Measurements from ENCODE around the gene NUBPL.
"Not testable (repeated sequence)": the region's sequence is repeated elsewhere in the genome, so short reads cannot be mapped to it uniquely, and the experiment has no call there.

NUBPL gene

DNA sequence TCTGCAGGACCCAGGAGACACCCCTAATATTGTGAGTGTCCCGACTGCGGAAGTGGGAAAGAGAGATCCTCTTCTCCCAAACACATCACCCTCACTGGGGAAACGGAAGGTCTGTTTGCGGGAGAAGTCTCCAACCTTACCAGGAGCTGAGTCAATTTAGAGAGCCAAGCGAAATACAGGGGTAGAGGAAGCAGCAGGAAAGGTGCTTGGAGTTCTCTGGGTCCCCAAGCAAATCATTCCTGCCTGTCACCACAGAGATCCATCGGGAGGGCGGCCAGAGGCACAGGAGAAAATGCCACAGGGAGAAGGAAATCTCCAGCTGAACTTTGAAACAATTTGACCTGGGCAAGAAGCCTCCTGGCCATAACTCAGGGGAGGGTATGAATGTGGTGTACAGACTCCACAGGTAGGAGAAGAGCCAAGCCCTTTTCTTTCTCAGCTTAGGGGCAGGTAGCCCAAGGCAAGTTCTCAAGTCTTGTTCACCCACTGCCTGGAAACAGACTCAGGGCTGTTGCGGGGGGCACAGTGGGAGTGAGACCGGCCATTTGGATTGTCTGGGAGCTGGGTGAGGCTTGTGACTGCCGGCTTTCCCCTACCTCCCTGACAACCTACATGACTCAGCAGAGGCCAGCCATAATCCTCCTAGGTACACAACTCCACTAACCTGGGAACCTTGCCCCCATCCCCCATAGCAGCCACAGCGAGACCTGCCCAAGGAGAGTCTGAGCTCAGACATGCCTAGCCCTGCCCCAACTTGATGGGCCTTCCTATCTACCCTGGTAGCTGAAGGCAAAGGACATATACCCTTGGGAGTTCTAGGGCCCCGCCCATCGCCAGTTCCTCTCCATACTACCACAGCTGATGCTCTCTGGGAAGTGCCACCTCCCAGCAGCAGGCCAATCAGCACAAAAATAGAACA is 304.0 kb downstream of the NUBPL start:
- no peaks in the 10 kb centered on the region for H3K27me3 ChIP-seq (replicated peaks; ENCODE audit: insufficient read depth, low read length)
- no peaks in the 10 kb centered on the region for H3K79me2 ChIP-seq (ENCODE audit: low read length)
- no peak for DNase-seq
- H3K9me3 ChIP-seq (replicated peaks; ENCODE audit: insufficient read depth, low read length), result no peaks in the 10 kb centered on the region
- TF ChIP-seq, protein P1, sequence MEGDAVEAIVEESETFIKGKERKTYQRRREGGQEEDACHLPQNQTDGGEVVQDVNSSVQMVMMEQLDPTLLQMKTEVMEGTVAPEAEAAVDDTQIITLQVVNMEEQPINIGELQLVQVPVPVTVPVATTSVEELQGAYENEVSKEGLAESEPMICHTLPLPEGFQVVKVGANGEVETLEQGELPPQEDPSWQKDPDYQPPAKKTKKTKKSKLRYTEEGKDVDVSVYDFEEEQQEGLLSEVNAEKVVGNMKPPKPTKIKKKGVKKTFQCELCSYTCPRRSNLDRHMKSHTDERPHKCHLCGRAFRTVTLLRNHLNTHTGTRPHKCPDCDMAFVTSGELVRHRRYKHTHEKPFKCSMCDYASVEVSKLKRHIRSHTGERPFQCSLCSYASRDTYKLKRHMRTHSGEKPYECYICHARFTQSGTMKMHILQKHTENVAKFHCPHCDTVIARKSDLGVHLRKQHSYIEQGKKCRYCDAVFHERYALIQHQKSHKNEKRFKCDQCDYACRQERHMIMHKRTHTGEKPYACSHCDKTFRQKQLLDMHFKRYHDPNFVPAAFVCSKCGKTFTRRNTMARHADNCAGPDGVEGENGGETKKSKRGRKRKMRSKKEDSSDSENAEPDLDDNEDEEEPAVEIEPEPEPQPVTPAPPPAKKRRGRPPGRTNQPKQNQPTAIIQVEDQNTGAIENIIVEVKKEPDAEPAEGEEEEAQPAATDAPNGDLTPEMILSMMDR (IDR thresholded peaks at IDR 0.05; ENCODE audit: low read length), result no peak
- no peak for TF ChIP-seq EZH2 (optimal IDR thresholded peaks at IDR 0.05; ENCODE audit: low read depth, low read length)
- TF ChIP-seq EZH2phosphoT487 (IDR thresholded peaks at IDR 0.05; ENCODE audit: low read length), result no peak
- no peak overlapping the region for H3K9ac ChIP-seq (ENCODE audit: low read length)
- no peaks in the 10 kb centered on the region for H4K20me1 ChIP-seq (ENCODE audit: insufficient read depth, low read length)
- no peak overlapping the region for H2AFZ ChIP-seq (ENCODE audit: low read length)
- H3K27ac ChIP-seq (ENCODE audit: low read length), result no peak overlapping the region
- H3K4me2 ChIP-seq (ENCODE audit: low read depth, low read length), result no peak overlapping the region
- H3K4me1 ChIP-seq (ENCODE audit: low read length), result no peaks in the 10 kb centered on the region
- H3K4me3 ChIP-seq (ENCODE audit: low read length), result no peak overlapping the region
- H3K9me2 ChIP-seq (replicated peaks; ENCODE audit: insufficient read depth, low read length), result no peaks in the 10 kb centered on the region
- H3F3A ChIP-seq (ENCODE audit: insufficient read depth, low read length), result peaks cover 3% of the 10 kb centered on the region; the same call in 1 of the 2 replicates
- H3K36me3 ChIP-seq (replicated peaks; ENCODE audit: insufficient read depth, low read length), result no peaks in the 10 kb centered on the region

DNA sequence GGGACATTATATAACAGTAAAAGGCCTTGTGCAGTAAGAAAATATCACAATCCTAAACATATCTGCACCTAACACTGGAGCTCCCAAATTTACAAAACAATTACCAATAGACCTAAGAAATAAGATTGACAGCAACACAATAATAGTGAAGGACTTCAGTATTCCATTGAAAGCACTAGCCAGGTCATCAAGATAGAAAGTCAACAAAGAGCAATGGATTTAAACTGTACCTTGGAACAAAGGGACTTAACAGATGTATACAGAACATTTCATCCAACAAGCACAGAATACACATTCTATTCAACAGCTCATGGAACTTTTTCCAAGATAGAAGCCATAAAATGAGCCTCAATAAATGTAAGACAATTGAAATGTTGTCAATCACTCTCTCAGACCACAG is 306.4 kb downstream of the NUBPL start:
- Histone ChIP-seq H3K4me3 (ENCODE audit: low read length) (no peak overlapping the region), H3K9me2 (replicated peaks; ENCODE audit: insufficient read depth, low read length) (no peaks in the 10 kb centered on the region), H4K20me1 (ENCODE audit: insufficient read depth, low read length) (no peaks in the 10 kb centered on the region), H3K27me3 (replicated peaks; ENCODE audit: insufficient read depth, low read length) (no peaks in the 10 kb centered on the region), H3K4me2 (ENCODE audit: low read depth, low read length) (peak overlapping the region; percentile 24; the same call in 1 of the 2 replicates), H2AFZ (ENCODE audit: low read length) (no peak overlapping the region), H3K9me3 (replicated peaks; ENCODE audit: insufficient read depth, low read length) (no peaks in the 10 kb centered on the region), H3F3A (ENCODE audit: insufficient read depth, low read length) (peaks cover 3% of the 10 kb centered on the region; the same call in 1 of the 2 replicates), H3K4me1 (ENCODE audit: low read length) (no peaks in the 10 kb centered on the region), H3K36me3 (replicated peaks; ENCODE audit: insufficient read depth, low read length) (no peaks in the 10 kb centered on the region), H3K79me2 (ENCODE audit: low read length) (no peaks in the 10 kb centered on the region), H3K9ac (ENCODE audit: low read length) (no peak overlapping the region), H3K27ac (ENCODE audit: low read length) (peak overlapping the region; percentile 27; the same call in 1 of the 2 replicates)
- no peak for TF ChIP-seq EZH2 (optimal IDR thresholded peaks at IDR 0.05; ENCODE audit: low read depth, low read length)
- no peak for TF ChIP-seq EZH2phosphoT487 (IDR thresholded peaks at IDR 0.05; ENCODE audit: low read length)
- TF ChIP-seq, protein P1 (IDR thresholded peaks at IDR 0.05; ENCODE audit: low read length), result no peak
- no peak for DNase-seq

DNA sequence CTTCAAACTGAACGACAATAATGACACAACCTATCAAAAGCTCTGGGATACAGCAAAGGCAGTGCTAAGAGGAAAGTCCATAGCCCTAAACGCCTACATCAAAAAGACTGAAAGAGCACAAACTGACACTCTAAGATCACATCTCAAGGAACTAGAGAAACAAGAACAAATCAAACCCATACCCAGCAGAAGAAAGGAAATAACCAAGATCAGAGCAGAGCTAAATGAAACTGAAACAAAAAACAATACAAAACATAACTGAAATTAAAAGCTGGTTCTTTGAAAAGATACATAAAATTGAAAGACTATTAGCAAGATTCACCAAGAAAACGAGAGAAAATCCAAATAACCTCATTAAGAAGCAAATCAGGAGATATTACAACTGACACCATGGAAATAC is 306.9 kb downstream of the NUBPL start:
- not testable (repeated sequence) for H3F3A ChIP-seq (ENCODE audit: insufficient read depth, low read length); H3K4me1 ChIP-seq (ENCODE audit: low read length); H3K27me3 ChIP-seq (replicated peaks; ENCODE audit: insufficient read depth, low read length); H3K9ac ChIP-seq (ENCODE audit: low read length); H3K9me3 ChIP-seq (replicated peaks; ENCODE audit: insufficient read depth, low read length); H3K9me2 ChIP-seq (replicated peaks; ENCODE audit: insufficient read depth, low read length); H3K36me3 ChIP-seq (replicated peaks; ENCODE audit: insufficient read depth, low read length); H4K20me1 ChIP-seq (ENCODE audit: insufficient read depth, low read length); H3K79me2 ChIP-seq (ENCODE audit: low read length)
- peak; percentile 45 for DNase-seq
- Histone ChIP-seq H2AFZ (ENCODE audit: low read length) (peak overlapping the region; percentile 65), H3K4me2 (ENCODE audit: low read depth, low read length) (peak overlapping the region; percentile 45; the same call in 1 of the 2 replicates), H3K4me3 (ENCODE audit: low read length) (0 out of 2 replicates have a peak overlapping the region, but pooled peaks have one; percentile 25), H3K27ac (ENCODE audit: low read length) (peak overlapping the region; percentile 27; the same call in 1 of the 2 replicates)

DNA sequence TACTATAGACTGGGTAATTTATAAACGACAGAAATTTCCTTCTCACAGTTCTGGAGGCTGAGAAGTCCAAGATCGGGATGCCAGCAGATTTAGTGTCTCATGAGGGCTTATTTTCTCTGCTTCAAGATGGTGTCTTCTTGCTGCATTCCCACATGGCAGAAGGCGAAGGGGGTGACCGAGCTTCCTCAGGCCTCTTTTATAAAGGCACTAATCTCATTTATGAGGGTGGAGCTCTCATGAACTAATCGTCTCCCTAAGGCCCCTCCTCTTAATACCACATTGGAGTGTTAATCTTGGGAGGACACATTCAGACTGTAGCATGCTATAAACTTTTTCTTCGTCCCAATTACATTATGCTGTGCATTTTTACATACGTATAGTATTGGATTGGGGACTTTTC is 315.5 kb downstream of the NUBPL start:
- no peaks in the 10 kb centered on the region for H3K9me2 ChIP-seq (replicated peaks; ENCODE audit: insufficient read depth, low read length)
- H4K20me1 ChIP-seq (ENCODE audit: insufficient read depth, low read length), result no peaks in the 10 kb centered on the region
- H3K4me3 ChIP-seq (ENCODE audit: low read length), result no peak overlapping the region
- H3K27ac ChIP-seq (ENCODE audit: low read length), result no peak overlapping the region
- no peak for TF ChIP-seq EZH2phosphoT487 (IDR thresholded peaks at IDR 0.05; ENCODE audit: low read length)
- TF ChIP-seq, protein P1 (IDR thresholded peaks at IDR 0.05; ENCODE audit: low read length), result no peak
- no peak for TF ChIP-seq EZH2 (optimal IDR thresholded peaks at IDR 0.05; ENCODE audit: low read depth, low read length)
- no peaks in the 10 kb centered on the region for H3K79me2 ChIP-seq (ENCODE audit: low read length)
- no peaks in the 10 kb centered on the region for H3K27me3 ChIP-seq (replicated peaks; ENCODE audit: insufficient read depth, low read length)
- no peaks in the 10 kb centered on the region for H3K9me3 ChIP-seq (replicated peaks; ENCODE audit: insufficient read depth, low read length)
- no peak overlapping the region for H3K4me2 ChIP-seq (ENCODE audit: low read depth, low read length)
- no peak overlapping the region for H2AFZ ChIP-seq (ENCODE audit: low read length)
- H3K36me3 ChIP-seq (replicated peaks; ENCODE audit: insufficient read depth, low read length), result no peaks in the 10 kb centered on the region
- no peaks in the 10 kb centered on the region for H3F3A ChIP-seq (ENCODE audit: insufficient read depth, low read length)
- no peak for DNase-seq
- no peaks in the 10 kb centered on the region for H3K4me1 ChIP-seq (ENCODE audit: low read length)
- H3K9ac ChIP-seq (ENCODE audit: low read length), result no peak overlapping the region

Measured in MM.1S (cell line).